HEK293 (cell line): ENCODE results near the gene CCDC146.

Experiments used
- CTCF ChIA-PET: fragments of 350-600 bp; formaldehyde crosslinking; extraction: SDS; loops from one replicate; lab custom pipeline; 2021; ENCODE audit warnings: antibody characterized with exemption; lab: Yijun Ruan, JAX
- POLR2A ChIA-PET: fragments of 300-600 bp; formaldehyde crosslinking; extraction: SDS; loops from one replicate; lab custom pipeline; 2020; ENCODE audit warnings: antibody characterized with exemption, inconsistent platforms; lab: Yijun Ruan, JAX
- H3K27ac ChIP-seq: fragments of 200-500 bp; sonication (Bioruptor generic); 2 replicates; pipeline ENCODE4 v1.5.1; 2014; ENCODE audit warnings: low read depth, low read length, control low read depth, inconsistent platforms; ENCODE audit errors: extremely low read depth
- H3K36me3 ChIP-seq, 2 experiments: fragments of 200-500 bp in 1 of 2; sonication (Bioruptor generic) in 1 of 2; 1 replicate in 1 of 2; 2 replicates in 1 of 2; pipeline ENCODE4 v1.5.1; 2014 to 2017; ENCODE audit warnings: inconsistent platforms in 2 of 2, low read length in 2 of 2; ENCODE audit not compliant: control insufficient read depth in 2 of 2, insufficient read depth in 1 of 2
- H3K4me1 ChIP-seq: fragments of 200-500 bp; sonication (Bioruptor generic); 2 replicates; pipeline ENCODE4 v1.5.1; 2014; ENCODE audit warnings: mild to moderate bottlenecking, low read length, inconsistent platforms; ENCODE audit not compliant: control insufficient read depth, insufficient read depth
- H3K4me3 ChIP-seq: 2 replicates; pipeline ENCODE4 v1.5.1; 2011; ENCODE audit warnings: low read depth, mild to moderate bottlenecking, control low read depth, low read length, moderate library complexity
- H3K9me3 ChIP-seq: fragments of 200-500 bp; sonication (Bioruptor generic); 2 replicates; pipeline ENCODE4 v1.5.1; 2014; ENCODE audit warnings: low read depth, low read length, inconsistent platforms; ENCODE audit not compliant: control insufficient read depth, insufficient read depth
- GFI1B ChIP-seq: fragments of 450-650 bp; formaldehyde crosslinking; IDR thresholded peaks from 2 replicates; pipeline ENCODE4 v1.5.1; 2016; ENCODE audit warnings: missing biosample characterization, missing genetic modification characterization
- KLF8 ChIP-seq: fragments of 450-650 bp; formaldehyde crosslinking; IDR thresholded peaks from 2 replicates; pipeline ENCODE4 v1.5.1; 2016; ENCODE audit warnings: missing biosample characterization, missing genetic modification characterization
- MYNN ChIP-seq: fragments of 450-650 bp; formaldehyde crosslinking; IDR thresholded peaks from 2 replicates; pipeline ENCODE4 v1.5.1; 2016; ENCODE audit warnings: missing biosample characterization, missing genetic modification characterization, borderline replicate concordance
- ZBTB1 ChIP-seq: fragments of 450-650 bp; formaldehyde crosslinking; IDR thresholded peaks from 2 replicates; pipeline ENCODE4 v1.5.1; 2016; ENCODE audit warnings: missing biosample characterization, missing genetic modification characterization
- ZFP3 ChIP-seq: fragments of 450-650 bp; formaldehyde crosslinking; IDR thresholded peaks from 2 replicates; pipeline ENCODE4 v1.5.1; 2016; ENCODE audit warnings: low read depth, missing biosample characterization, missing genetic modification characterization
- ZFP37 ChIP-seq: fragments of 450-650 bp; formaldehyde crosslinking; IDR thresholded peaks from 2 replicates; pipeline ENCODE4 v1.5.1; 2016; ENCODE audit warnings: missing biosample characterization, missing genetic modification characterization
- ZNF138 ChIP-seq: fragments of 450-650 bp; formaldehyde crosslinking; IDR thresholded peaks from 2 replicates; pipeline ENCODE4 v1.5.1; 2016; ENCODE audit warnings: missing biosample characterization, missing genetic modification characterization, borderline replicate concordance
- ZNF221 ChIP-seq: fragments of 450-650 bp; formaldehyde crosslinking; IDR thresholded peaks from 2 replicates; pipeline ENCODE4 v1.5.1; 2017; ENCODE audit warnings: missing biosample characterization, missing genetic modification characterization, borderline replicate concordance
- ZNF223 ChIP-seq: fragments of 450-650 bp; formaldehyde crosslinking; IDR thresholded peaks from 2 replicates; pipeline ENCODE4 v1.5.1; 2016; ENCODE audit warnings: missing biosample characterization, missing genetic modification characterization
- ZNF416 ChIP-seq: fragments of 450-650 bp; formaldehyde crosslinking; IDR thresholded peaks from 2 replicates; pipeline ENCODE4 v1.5.1; 2016; ENCODE audit warnings: missing biosample characterization, missing genetic modification characterization
- ZNF423 ChIP-seq: fragments of 450-650 bp; formaldehyde crosslinking; IDR thresholded peaks from 2 replicates; pipeline ENCODE4 v1.5.1; 2016; ENCODE audit warnings: missing biosample characterization, missing genetic modification characterization
- ZNF558 ChIP-seq: fragments of 450-650 bp; formaldehyde crosslinking; IDR thresholded peaks from 2 replicates; pipeline ENCODE4 v1.5.1; 2016; ENCODE audit warnings: missing biosample characterization, missing genetic modification characterization
- ZNF747 ChIP-seq: fragments of 450-650 bp; formaldehyde crosslinking; IDR thresholded peaks from 2 replicates; pipeline ENCODE4 v1.5.1; 2016; ENCODE audit warnings: missing biosample characterization, missing genetic modification characterization
- TF ChIP-seq, protein P1 (sequence below): fragments of 450-650 bp; formaldehyde crosslinking; IDR thresholded peaks from 2 replicates; pipeline ENCODE4 v1.5.1; 2017; ENCODE audit warnings: missing biosample characterization, missing genetic modification characterization
- TF ChIP-seq, protein P2 (sequence below): fragments of 450-650 bp; IDR thresholded peaks from 2 replicates; pipeline ENCODE4 v1.5.1; 2018; ENCODE audit warnings: missing biosample characterization, missing genetic modification characterization
- TF ChIP-seq, protein P3 (sequence below): fragments of 450-650 bp; formaldehyde crosslinking; IDR thresholded peaks from 2 replicates; pipeline ENCODE4 v1.5.1; 2016; ENCODE audit warnings: missing biosample characterization, missing genetic modification characterization
- TF ChIP-seq, protein P4 (sequence below): fragments of 450-650 bp; formaldehyde crosslinking; IDR thresholded peaks from 2 replicates; pipeline ENCODE4 v1.5.1; 2016; ENCODE audit warnings: missing biosample characterization, missing genetic modification characterization
- TF ChIP-seq, protein P5 (sequence below): fragments of 450-650 bp; formaldehyde crosslinking; IDR thresholded peaks from 2 replicates; pipeline ENCODE4 v1.5.1; 2016; ENCODE audit warnings: missing biosample characterization, missing genetic modification characterization
- TF ChIP-seq, protein P6 (sequence below): fragments of 450-650 bp; formaldehyde crosslinking; IDR thresholded peaks from 2 replicates; pipeline ENCODE4 v1.5.1; 2016; ENCODE audit warnings: missing biosample characterization, missing genetic modification characterization

The CCDC146 gene

DNA sequence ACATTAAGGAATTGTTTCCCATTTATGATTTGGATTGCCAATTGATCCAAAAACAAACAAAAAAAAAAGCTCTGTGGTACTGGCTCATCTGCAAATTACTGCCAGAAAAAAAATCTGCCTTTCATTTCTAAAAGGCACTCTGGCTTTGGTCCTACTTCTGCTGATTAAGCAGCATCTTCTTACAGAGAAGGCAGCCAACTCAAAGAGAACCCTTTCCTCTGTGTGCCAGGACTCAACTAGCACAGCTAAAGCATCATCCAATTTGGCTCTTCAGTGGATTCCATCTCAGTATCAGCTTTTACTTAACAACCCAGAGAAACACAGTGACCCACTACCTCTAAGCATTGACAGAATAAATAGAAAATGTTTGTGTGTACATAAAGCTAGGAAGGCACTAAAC lies 213.2 kb downstream of the CCDC146 start (continued):
- TF ChIP-seq, protein P1, sequence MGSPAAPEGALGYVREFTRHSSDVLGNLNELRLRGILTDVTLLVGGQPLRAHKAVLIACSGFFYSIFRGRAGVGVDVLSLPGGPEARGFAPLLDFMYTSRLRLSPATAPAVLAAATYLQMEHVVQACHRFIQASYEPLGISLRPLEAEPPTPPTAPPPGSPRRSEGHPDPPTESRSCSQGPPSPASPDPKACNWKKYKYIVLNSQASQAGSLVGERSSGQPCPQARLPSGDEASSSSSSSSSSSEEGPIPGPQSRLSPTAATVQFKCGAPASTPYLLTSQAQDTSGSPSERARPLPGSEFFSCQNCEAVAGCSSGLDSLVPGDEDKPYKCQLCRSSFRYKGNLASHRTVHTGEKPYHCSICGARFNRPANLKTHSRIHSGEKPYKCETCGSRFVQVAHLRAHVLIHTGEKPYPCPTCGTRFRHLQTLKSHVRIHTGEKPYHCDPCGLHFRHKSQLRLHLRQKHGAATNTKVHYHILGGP (tag by site-specific recombination) = no peak
- TF ChIP-seq ZNF423 (tag by site-specific recombination) = no peak
- no peak for TF ChIP-seq ZNF138 (tag by site-specific recombination)
- no peak for TF ChIP-seq ZNF221 (tag by site-specific recombination)
- TF ChIP-seq ZNF747 (tag by site-specific recombination) = no peak
- TF ChIP-seq, protein P2, sequence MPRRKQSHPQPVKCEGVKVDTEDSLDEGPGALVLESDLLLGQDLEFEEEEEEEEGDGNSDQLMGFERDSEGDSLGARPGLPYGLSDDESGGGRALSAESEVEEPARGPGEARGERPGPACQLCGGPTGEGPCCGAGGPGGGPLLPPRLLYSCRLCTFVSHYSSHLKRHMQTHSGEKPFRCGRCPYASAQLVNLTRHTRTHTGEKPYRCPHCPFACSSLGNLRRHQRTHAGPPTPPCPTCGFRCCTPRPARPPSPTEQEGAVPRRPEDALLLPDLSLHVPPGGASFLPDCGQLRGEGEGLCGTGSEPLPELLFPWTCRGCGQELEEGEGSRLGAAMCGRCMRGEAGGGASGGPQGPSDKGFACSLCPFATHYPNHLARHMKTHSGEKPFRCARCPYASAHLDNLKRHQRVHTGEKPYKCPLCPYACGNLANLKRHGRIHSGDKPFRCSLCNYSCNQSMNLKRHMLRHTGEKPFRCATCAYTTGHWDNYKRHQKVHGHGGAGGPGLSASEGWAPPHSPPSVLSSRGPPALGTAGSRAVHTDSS (tag by site-specific recombination) = no peak

DNA sequence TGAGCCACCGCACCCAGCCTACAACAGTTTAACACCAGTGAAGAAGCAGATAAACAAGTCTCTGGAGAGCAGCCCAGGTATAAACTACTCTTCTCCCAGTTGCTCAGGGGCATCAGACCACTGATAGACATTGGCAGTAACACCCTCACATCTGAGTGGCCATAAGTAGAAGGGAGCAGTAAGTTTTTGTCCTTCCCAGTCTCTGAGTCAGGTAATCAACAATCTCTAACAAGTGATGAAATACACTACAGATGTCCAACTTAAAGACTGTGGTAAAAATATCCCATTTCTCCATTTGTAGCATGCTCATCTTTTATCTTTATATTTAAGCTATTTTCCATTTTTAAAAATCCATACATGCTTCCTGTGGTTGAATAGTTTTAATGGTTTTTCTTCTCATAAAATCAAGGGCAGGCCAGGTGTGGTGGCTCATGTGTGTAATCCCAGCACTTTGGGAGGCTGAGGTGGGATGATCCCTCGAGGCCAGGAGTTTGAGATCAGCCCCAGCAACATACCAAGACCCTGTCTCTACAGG lies 215.1 kb downstream of the CCDC146 start:
- POLR2A ChIA-PET = no interaction called here
- H3K27ac ChIP-seq = no peak overlapping the region
- no peaks in the 10 kb centered on the region for H3K4me1 ChIP-seq
- no peak overlapping the region for H3K4me3 ChIP-seq
- no peak for TF ChIP-seq GFI1B
- TF ChIP-seq, protein P3, sequence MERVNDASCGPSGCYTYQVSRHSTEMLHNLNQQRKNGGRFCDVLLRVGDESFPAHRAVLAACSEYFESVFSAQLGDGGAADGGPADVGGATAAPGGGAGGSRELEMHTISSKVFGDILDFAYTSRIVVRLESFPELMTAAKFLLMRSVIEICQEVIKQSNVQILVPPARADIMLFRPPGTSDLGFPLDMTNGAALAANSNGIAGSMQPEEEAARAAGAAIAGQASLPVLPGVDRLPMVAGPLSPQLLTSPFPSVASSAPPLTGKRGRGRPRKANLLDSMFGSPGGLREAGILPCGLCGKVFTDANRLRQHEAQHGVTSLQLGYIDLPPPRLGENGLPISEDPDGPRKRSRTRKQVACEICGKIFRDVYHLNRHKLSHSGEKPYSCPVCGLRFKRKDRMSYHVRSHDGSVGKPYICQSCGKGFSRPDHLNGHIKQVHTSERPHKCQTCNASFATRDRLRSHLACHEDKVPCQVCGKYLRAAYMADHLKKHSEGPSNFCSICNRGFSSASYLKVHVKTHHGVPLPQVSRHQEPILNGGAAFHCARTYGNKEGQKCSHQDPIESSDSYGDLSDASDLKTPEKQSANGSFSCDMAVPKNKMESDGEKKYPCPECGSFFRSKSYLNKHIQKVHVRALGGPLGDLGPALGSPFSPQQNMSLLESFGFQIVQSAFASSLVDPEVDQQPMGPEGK (tag by site-specific recombination) = no peak
- TF ChIP-seq, protein P4, sequence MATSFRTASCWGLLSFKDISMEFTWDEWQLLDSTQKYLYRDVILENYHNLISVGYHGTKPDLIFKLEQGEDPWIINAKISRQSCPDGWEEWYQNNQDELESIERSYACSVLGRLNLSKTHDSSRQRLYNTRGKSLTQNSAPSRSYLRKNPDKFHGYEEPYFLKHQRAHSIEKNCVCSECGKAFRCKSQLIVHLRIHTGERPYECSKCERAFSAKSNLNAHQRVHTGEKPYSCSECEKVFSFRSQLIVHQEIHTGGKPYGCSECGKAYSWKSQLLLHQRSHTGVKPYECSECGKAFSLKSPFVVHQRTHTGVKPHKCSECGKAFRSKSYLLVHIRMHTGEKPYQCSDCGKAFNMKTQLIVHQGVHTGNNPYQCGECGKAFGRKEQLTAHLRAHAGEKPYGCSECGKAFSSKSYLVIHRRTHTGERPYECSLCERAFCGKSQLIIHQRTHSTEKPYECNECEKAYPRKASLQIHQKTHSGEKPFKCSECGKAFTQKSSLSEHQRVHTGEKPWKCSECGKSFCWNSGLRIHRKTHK (tag by site-specific recombination) = no peak
- no peak for TF ChIP-seq ZFP37 (tag by site-specific recombination)
- TF ChIP-seq ZNF223 (tag by site-specific recombination) = no peak
- TF ChIP-seq, protein P5, sequence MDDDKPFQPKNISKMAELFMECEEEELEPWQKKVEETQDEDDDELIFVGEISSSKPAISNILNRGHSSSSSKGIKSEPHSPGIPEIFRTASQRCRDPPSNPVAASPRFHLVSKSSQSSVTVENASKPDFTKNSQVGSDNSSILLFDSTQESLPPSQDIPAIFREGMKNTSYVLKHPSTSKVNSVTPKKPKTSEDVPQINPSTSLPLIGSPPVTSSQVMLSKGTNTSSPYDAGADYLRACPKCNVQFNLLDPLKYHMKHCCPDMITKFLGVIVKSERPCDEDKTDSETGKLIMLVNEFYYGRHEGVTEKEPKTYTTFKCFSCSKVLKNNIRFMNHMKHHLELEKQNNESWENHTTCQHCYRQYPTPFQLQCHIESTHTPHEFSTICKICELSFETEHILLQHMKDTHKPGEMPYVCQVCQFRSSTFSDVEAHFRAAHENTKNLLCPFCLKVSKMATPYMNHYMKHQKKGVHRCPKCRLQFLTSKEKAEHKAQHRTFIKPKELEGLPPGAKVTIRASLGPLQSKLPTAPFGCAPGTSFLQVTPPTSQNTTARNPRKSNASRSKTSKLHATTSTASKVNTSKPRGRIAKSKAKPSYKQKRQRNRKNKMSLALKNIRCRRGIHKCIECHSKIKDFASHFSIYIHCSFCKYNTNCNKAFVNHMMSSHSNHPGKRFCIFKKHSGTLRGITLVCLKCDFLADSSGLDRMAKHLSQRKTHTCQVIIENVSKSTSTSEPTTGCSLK (tag by site-specific recombination) = no peak
- no peak for TF ChIP-seq KLF8 (tag by site-specific recombination)
- TF ChIP-seq, protein P6, sequence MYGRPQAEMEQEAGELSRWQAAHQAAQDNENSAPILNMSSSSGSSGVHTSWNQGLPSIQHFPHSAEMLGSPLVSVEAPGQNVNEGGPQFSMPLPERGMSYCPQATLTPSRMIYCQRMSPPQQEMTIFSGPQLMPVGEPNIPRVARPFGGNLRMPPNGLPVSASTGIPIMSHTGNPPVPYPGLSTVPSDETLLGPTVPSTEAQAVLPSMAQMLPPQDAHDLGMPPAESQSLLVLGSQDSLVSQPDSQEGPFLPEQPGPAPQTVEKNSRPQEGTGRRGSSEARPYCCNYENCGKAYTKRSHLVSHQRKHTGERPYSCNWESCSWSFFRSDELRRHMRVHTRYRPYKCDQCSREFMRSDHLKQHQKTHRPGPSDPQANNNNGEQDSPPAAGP (tag by site-specific recombination) = no peak
- TF ChIP-seq ZNF416 = no peak
- no peak for TF ChIP-seq ZBTB1
- TF ChIP-seq MYNN (tag by site-specific recombination) = no peak
- no peak for TF ChIP-seq ZFP3 (tag by site-specific recombination)
- no peak for TF ChIP-seq ZNF558
- TF ChIP-seq, all 188 proteins: peak for 0
- CTCF ChIA-PET = no interaction called here
- Histone ChIP-seq H3K36me3 (no peaks in the 10 kb centered on the region), H3K9me3 (no peaks in the 10 kb centered on the region)
